ENCODE data around the gene ALDH16A1.

DNA sequence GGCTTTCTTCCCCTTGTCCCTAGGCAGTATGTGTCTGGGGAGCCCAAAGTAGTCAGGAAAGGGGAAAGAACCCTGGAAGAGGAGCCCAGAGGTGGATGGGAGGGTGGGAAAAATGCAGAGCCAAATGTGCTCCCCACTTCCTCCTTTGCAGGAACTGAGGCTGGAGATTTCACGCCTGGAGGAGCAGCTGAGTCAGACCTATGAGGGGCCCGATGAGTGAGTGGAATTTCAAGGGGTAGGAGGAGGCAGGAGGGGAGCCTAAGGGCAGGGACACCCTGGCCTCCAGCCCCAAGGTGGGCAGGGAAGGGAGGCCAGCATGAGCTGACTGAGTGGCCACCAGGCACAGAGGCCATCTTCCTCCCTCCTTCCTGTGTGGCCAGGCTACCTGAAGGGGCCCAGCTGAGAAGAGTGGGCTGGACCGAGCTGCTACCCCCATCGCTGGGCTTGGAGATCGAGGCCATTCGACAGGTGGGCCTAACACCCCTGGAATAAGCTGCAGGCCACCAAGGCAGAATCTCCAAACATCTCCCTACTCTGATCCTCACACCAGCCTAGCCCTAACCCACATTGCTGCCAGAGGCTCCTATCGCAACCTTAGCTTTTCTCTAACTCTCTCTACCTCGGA, 44.1 kb upstream of the ALDH16A1 start:
- TF ChIP-seq, protein P1, sequence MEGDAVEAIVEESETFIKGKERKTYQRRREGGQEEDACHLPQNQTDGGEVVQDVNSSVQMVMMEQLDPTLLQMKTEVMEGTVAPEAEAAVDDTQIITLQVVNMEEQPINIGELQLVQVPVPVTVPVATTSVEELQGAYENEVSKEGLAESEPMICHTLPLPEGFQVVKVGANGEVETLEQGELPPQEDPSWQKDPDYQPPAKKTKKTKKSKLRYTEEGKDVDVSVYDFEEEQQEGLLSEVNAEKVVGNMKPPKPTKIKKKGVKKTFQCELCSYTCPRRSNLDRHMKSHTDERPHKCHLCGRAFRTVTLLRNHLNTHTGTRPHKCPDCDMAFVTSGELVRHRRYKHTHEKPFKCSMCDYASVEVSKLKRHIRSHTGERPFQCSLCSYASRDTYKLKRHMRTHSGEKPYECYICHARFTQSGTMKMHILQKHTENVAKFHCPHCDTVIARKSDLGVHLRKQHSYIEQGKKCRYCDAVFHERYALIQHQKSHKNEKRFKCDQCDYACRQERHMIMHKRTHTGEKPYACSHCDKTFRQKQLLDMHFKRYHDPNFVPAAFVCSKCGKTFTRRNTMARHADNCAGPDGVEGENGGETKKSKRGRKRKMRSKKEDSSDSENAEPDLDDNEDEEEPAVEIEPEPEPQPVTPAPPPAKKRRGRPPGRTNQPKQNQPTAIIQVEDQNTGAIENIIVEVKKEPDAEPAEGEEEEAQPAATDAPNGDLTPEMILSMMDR (IDR thresholded peaks at IDR 0.05; ENCODE audit: low read depth, low read length, poor library complexity, severe bottlenecking), result no peak
- no peak for TF ChIP-seq EZH2phosphoT487 (IDR thresholded peaks at IDR 0.05; ENCODE audit: borderline replicate concordance, low read length)

Data from DOHH2 (cell line).